GM19455 (cell line): ENCODE results near the gene HMGCS2.

Experiments used
- ATAC-seq: cut with Tn5 transposase; IDR thresholded peaks from one replicate; pipeline ENCODE4 v1.9.1; 2021; ENCODE audit not compliant: unreplicated experiment

The HMGCS2 gene

DNA sequence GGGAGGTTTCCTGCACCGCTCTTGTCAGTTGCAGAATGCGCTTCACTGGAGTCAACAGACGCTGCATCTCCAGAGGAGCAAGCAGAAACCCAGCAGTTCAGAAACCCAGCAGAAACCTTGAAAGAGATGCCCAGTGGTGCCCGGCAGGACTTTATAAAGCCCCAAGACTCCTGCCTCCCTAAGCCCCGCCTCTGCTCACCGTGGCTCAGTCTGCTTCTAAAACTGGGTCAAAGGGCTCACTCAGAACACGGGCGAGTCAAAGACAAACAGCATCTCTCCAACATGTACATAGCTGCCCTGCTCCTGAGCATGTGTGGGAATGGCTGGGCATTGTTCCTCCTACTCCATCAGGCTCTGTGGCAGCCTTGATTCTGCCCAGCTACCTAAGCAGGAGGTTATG, at the start of gene HMGCS2:
Gene HMGCS2 (minus strand): TSS at position 128 of the 400 bp plus-strand sequence. CDS start 61 bp downstream, at position 67.
- no peak for ATAC-seq

DNA sequence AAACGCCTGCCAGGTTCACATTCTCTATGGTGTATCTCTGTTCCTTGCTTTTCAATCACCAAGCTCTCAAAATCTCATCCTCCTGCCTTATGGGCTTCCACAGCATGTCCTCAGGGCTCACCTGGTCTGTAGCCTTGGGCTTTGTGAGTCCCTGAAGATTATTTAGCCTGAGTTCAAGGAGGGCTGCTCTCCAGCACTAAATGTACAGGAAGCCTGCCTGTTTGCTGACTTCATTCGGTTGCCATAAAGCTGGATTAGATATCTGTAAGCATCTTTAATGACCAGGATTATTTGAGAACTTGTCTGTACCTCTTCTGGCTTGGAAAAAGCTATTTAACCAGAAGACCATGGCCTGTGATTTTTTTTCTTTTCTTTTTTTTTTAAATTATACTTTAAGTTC, 49.5 kb upstream of the HMGCS2 start:
- no peak for ATAC-seq

DNA sequence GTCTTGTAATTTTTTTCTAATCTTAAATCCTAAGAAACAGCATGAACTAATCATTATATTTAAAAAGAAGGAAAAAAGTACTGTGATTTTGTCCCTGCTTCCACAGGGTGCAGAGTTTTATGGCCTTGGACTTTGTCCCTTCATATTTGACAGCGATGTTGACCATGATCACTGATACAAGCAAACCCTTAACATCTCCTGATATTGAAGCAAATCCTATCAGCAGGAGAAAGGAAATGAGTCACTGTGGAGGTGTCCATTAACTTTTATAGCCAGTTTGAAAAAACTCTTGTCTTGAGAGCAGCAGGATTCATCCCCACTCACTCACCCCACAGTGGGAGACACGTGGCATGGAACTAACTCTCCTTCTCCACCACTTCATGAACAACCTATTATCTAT, 47.7 kb upstream of the HMGCS2 start:
- ATAC-seq: no peak

DNA sequence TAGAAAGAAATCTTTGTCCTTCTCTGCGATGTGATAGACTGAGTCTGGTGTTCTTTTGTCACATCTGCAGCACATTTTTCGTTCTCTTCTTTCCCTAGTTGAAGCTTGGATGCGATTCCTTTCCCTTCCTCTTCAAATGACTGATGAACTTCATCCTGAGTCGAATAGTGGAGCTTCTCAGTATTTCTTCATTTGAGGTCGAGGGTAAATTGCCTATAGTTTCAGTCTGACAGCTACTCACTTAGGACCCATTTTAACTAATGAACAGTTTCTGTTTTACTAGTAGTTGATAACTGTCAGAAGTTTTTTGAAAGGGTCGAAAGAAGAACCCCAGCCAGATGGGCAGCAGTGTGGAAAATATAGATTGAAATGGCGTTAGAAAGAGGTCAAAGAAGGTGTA, 47.2 kb upstream of the HMGCS2 start:
- ATAC-seq: no peak

DNA sequence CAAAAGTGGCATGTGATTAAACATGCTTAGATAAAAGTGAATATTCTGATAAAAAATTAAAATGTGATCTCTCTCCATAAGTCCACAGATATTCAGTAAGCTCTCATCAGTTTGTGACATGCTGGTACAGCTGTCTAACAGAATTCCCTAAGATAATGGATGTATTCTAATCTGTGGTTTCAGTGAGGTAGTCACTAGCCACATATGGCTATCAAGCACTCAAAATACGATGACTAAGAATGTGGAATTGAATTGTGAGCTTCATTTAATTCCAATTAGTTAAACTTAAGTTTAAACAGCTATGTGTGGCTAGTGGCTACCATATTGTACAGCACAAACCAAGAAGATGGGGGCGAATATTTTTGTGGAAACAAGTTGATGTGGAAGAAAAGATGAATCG, 46.7 kb upstream of the HMGCS2 start:
- ATAC-seq: no peak

DNA sequence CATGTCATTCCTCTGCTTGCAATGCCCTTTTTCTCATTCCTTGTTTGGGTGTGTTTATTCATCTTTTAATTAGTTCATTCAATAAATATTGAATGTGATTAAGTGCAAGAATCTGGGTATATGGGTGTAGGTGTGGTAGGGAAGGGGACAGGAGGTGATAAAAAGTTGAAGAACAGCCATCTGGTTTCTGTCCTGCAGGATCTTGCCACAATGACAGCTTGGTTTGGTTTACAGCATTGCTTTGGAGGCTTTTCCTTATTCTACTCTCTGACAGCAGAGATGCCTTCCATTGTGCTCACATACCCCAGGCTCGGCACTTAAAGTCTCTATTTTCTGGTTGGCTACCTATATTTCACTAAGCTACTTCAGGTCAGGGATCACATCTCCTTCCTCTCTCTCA, 45.6 kb upstream of the HMGCS2 start:
- ATAC-seq: no peak

DNA sequence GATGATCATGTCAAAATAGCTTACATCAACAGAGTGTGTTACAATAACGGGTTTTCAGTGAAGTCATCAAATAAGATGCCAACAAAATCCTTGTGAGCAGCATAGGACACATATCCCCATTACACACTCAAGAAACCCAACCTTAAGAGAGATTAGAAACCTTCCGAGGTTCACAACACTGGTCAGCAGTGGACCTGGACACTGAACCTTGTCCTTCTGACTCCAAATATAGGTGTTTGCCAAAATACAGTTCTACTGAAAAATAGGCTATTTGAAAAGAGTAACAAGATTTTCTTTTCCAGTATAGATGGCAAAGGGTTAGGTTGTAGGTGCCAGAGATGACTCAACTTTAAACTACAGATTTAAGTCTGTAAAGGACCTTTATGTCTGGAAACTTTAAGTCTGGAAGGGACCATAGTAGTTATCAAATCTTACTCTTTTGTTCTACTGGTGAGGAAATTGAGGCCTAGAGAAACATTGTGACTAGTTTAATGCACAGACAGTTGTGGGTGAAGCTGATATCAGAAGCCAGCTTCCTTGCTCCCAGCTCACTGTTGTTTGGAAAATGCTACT, 43.4 kb upstream of the HMGCS2 start:
- no peak for ATAC-seq

DNA sequence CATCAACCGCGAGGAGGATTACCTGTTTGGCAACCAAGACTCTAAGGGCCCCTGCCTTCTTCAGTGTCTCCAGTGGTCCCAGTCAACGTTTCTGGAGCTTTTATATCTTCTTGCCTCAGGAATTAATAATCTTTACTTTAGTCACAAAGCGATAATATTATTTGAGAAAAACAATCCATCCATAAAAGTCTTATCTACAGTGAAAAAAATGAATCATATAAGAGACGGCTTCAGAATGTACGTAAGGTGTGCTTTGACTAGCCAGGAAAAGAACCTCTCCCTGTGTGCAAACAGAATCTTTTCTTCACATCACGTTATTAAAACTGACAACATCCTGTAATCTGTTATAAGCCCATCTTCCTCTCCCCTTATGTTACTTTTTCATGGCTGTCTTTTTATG, 42.7 kb upstream of the HMGCS2 start, which contains the start of gene REG4:
Gene REG4 (minus strand): TSS at position 74 of the 400 bp plus-strand sequence. CDS start 2,691 bp downstream, outside the sequence.
- ATAC-seq: no peak

DNA sequence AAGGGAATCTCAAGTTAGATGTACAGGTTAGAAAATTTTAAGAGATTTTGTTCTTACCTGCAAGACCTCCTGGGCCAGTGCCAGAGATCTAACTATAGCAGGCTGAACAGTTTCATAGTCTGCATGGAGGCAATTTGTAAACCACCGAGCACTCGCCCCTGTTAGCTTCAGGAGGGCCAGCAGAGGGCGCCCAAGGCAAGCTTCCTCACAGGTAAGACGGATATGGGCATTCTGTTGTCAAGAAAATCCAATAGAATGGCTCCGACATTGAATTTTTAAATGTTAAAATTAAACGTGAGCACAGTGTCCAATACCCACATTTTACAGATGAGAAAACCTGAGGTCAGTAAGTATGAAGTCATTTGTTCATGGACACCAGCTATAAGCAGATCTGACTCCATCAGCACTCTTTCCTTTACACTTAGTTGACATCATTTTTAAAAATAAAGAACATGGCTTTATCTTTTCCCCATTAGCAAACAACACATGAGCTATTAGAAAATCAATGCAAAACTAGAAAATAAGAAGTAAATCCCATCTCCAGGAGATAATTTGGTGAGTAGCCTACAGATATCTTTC, 40.4 kb upstream of the HMGCS2 start:
- no peak for ATAC-seq

DNA sequence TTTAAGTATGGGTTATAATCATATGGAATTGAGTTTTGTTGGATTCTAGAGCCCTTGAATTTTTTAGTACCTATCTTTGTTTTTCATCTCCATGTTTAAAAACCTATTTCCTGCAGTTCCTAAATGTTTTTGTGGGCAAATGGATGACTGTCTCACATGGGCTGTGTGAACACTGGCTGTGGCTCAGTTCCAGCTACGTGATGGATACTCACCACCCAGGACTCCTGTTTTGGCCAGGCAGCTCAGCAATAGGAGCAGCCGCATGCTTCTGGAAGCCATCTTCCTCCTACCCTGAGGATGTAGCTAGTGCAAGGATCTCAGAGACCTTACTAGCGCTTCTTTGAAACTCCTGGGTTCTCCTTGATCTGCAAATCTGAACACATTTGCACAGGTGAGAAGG, 39.8 kb upstream of the HMGCS2 start:
- ATAC-seq: no peak

DNA sequence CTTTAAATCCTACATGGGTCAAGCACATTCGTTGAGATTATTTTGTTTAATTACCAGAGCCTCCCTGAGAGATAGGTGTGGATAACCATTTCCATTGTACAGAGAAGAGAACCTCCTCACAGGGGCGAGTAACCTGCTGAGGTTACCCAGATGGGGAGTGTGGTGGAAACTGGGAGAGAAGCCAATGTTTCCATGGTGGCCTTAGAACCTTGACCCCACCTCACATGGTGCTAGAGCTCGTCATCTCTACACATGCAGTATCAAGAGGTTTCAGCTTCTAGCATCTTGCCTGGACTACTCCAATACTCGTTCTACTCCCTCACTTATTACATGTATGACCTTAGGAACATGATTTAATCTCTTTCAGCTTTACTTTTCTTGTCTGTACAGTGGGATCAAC, 37.8 kb upstream of the HMGCS2 start:
- ATAC-seq: no peak

DNA sequence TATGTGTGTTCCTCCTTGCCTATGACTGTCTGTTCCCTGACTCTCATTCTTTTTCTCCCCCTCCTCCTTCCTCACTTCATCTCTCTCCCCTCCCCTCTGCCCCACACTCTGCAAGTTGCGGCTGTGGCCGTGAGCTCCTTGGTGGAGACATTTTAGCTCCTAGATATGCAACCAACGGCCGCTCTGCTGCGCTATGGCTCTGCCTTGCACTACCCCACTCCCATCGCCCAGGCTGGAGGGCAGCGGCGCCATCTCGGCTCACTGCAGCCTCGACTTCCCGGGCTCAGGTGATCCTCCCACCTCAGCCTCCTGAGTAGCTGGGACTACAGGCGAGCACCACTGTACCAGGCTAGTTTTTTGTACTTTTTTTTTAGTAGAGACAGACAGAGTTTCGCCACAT, 37.0 kb upstream of the HMGCS2 start:
- no peak for ATAC-seq

DNA sequence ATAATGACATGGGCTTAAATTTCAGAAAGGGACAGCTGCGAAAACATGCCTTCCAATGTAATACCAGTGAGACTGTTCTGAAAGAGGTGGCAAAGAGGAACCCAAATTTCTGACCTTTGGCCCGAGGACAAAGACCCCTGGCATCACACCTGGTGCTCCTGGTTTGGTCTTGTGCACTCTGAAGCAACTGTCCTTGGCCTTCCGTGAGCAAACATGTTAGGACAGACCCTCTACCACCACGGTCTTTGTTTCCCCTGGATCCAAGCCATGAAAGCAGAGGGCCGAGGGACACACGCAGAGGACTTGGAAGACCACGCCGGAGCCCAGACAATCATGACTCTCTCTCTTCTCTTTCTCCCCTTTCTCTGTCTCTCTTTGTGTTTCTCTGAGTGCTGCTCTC, 36.5 kb upstream of the HMGCS2 start:
- no peak for ATAC-seq

DNA sequence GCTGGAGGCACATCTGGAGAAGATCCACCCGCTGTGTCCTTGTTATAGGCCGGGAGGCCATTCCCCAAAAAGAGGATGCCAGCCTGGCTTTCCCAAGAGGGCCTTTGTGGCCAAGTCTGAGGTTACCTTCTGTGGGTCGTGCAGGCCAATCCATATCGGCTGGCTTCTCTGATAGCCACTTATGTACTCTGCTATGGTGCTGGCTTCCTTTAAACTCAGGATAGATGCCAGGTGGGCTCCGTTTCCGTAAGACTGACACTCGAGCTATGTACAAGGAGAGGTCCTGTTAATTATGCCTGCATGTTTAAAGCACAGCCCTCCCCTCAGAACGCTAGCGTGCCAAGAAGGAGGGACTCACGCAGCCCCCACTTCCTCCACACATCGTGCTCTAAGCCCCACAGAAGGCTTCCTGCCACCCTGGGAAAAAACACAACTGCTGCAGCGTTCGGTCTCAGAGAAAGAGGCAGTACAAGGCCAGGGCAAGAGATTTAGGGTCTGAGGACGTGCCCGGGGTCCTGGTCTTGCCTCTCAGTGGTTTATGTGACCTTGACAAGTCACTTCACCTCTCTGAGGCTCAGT, 31.0 kb upstream of the HMGCS2 start:
- no peak for ATAC-seq

DNA sequence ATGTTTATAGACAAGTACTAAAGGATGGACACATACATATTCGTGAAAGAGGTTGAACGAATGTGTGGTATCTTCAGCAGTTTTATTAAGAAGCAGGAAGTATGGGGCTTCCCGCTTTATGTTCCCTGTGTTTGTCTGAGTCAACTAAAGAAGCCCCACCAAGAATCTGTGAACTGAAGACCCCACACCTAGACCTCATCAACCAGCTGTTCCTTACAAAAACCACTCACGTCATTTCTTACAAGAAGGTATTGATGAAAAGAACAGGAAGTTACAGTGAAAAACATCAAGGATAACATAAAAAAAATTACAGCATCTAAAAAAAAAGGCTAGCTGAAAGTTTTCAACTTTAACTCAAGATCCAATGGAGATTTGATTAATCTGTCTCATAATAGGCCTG, 30.3 kb upstream of the HMGCS2 start:
- ATAC-seq: no peak

DNA sequence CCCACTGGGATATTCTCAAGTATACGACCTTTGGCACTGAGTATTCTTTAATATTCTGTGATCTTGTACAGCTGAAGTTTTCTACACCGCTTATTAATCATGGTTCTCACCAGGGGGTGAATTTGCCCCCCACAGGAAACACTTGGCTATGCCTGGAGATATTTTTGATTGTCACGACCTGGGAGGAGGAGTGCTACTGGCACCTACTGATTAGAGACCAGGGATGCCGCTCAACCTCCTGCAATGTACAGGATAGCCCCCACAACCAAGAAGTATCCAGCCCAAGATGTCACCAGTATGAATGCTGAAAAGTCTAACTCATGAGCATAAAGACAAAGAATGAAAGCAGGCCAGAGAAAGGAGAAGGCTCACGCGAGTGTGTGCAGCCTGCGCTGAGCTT, 28.9 kb upstream of the HMGCS2 start:
- ATAC-seq: no peak

DNA sequence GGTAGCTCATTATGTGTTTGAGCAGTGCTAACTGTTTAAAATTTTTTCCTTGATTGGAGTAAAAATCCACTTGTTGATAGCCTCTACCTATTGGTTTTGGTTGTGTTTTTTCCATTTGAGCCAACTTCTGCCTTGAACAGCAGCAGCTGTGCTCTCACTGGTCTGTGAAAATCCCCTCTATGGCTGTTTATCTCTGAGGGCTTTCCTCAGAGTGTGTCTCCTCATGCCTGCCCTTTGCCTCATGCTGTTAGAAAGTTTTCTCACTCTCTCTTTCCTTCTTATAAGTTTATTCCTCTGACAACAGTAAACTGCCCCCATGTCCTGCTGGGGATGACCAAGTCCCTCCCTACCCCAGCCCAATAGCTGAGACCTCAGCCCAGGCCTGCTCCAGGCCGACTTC, 28.5 kb upstream of the HMGCS2 start:
- no peak for ATAC-seq

DNA sequence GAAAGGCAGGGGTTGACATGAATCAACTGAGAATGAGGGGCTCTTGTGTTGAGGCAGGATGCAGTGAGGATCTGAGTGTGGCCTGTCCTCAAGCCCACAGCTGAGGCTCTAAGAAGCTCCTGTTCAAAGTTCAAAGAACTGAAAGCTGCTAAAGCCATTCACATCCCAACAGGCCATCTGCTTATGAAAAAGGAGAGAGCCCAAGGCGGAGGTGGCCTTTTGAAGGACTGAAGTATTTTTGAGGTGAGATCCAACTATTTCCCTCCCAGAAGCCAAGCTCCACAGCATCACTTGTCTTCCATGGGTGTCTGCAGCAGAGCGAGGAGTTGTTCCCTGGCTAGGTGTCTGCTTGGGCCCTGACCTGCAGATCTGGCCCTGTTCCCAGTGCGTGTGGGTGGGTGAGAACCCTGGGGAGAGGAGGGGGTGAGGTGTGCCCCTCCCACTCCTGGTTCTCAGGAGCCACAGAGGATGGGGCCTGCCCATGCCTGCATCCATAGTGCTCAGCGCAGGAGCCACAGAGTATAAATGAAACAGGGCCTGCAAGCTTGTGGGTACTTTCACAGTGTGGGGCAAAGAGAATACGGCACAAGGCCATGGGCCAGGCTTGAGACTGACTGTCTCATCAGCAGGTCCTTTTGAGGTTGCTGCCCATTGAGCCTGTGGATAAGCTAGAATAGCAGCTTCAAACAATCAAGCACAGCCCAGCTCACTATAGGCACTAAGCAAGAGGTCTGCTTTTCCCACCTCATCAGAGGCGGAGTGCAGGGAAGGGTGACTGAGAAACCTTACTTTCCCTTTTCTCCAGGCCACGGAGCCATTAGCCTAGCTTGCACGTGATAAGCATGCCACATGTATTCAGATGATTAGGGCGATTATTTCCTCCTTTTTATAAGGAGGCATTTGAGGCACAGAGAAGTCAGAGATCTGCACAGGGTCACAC, 26.8 kb upstream of the HMGCS2 start:
- ATAC-seq: no peak

DNA sequence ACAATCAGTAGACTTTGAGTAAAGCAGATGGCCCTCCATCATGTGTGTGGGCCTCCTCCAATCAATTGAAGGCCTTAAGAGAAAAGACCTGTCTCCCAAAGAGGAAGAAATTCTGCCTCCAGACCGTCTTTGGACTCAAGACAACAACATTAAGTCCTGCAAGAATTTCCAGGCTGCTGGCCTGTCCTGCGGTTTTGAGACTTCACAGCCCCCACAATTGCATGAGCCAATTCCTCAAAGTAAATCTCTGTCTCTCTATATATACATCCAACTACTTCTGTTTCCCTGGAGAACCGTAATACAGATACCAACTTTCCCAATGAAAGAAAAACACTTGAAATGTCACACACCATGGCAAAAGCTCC, 26.2 kb upstream of the HMGCS2 start:
- no peak for ATAC-seq

DNA sequence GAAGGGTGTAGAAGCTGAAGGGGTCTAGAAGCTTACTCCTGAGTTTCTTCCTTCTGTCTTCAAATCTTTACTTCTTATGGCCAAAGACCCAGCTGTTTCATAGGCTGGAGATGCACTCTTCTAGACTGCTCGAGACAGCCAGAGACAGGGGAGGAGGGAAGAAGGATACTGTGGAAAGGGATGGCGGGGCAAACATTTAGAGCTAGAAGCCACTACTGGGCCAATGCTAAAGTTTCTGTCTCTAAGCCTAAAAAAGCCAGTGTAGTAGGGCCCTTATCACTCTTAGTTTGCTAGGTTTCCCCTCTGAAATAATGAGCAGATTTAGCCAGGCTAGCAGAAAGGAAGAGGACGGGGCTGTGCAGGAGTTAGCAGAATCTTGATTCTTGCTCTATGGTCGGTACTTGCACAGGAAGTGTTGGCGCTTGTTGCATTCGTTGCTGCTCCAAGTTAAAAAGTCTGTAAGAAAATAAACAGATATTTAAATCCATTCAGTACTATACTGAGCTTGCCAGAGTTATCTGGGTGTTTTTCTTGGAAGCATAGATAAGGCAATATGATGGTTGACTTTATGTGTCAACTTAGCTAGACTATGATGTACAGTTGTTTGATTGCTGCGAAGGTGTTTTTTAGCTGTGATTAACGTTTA, 25.6 kb upstream of the HMGCS2 start:
- no peak for ATAC-seq

DNA sequence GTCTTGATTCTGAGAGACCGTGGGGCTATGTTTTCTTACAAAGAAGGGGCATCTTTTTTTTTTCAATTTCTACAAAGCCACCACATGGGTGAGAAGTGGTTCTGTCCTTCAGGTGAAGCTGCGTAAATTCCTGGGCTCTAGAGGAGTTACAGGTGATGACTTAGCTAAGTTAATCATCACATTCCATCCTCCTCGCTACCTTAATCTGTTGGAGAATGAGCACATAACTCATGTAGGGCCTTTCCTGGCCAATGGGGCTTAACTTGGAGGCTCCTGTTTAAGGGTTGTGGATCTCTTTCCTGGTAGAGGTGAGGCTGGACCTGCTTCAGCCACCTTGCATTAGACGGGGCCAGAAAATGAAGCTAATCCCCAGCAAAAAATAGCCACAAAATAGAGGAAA, 22.7 kb upstream of the HMGCS2 start:
- ATAC-seq: no peak
